Measurements from ENCODE around the gene SMYD3. TPM values are rescaled to one million over a fixed set of nuclear protein-coding genes. Genes with fewer than 3 reads are reported as not detected.

The SMYD3 gene
- total RNA-seq, 1 experiment from 2014 or later = 17.4 TPM

- DNase-seq (ENCODE audit: low read depth, low spot score) (no peak), ATAC-seq (no peak)
- Histone ChIP-seq H3K27ac (ENCODE audit: low read length) (no peak overlapping the region), H3K27me3 (ENCODE audit: control insufficient read depth, insufficient read depth, low read length) (no peaks in the 10 kb centered on the region), H3K36me3 (ENCODE audit: control insufficient read depth, insufficient read depth, low read length) (no peaks in the 10 kb centered on the region), H3K4me1 (ENCODE audit: control insufficient read depth, insufficient read depth, low read length) (no peaks in the 10 kb centered on the region), H3K4me3 (ENCODE audit: low read depth in 2 of 2, low read length in 2 of 2) (no peak overlapping the region), H3K9me3 (ENCODE audit: control insufficient read depth, insufficient read depth, low read depth, low read length) (no peaks in the 10 kb centered on the region)
- BruUV-seq (replicated peaks) = no TSS peak
- TF ChIP-seq CTCF (IDR thresholded peaks at IDR 0.05) = no peak
- no peak for TF ChIP-seq REST (IDR thresholded peaks at IDR 0.05; ENCODE audit: insufficient read depth in 1 of 2, low read depth in 2 of 2, low read length in 1 of 2)
- no peak for TF ChIP-seq POLR2AphosphoS5 (IDR thresholded peaks at IDR 0.05; ENCODE audit: low read depth, low read length)
- no peak for TF ChIP-seq TCF7L2 (IDR thresholded peaks at IDR 0.05; ENCODE audit: low read depth, low read length)
- no peak for TF ChIP-seq SIN3A (IDR thresholded peaks at IDR 0.05; ENCODE audit: borderline replicate concordance, insufficient read depth, low read depth, low read length)
- ChIA-PET POLR2A (no interaction called here), CTCF (no interaction called here)
- intact Hi-C loops (cut with micrococcal nuclease; ENCODE audit: unreplicated experiment) = no loop called here
- in situ Hi-C loops (cut with HindIII; ENCODE audit: low pct_unique_long_range_greater_than_20kb, low sequenced_read_pairs) = no loop called here
Measured at GRCh38 chr1:245978915-245979314, 528.2 kb downstream of the SMYD3 start.

- no peaks in the 10 kb centered on the region for H3K4me1 ChIP-seq (ENCODE audit: control insufficient read depth, insufficient read depth, low read length)
- no peaks in the 10 kb centered on the region for H3K36me3 ChIP-seq (ENCODE audit: control insufficient read depth, insufficient read depth, low read length)
- no peak overlapping the region for H3K4me3 ChIP-seq (ENCODE audit: low read depth in 2 of 2, low read length in 2 of 2)
- DNase-seq (ENCODE audit: low read depth, low spot score) (no peak), ATAC-seq (no peak)
- TF ChIP-seq REST (IDR thresholded peaks at IDR 0.05; ENCODE audit: insufficient read depth in 1 of 2, low read depth in 2 of 2, low read length in 1 of 2) = no peak
- no peak for TF ChIP-seq TCF7L2 (IDR thresholded peaks at IDR 0.05; ENCODE audit: low read depth, low read length)
- TF ChIP-seq SIN3A (IDR thresholded peaks at IDR 0.05; ENCODE audit: borderline replicate concordance, insufficient read depth, low read depth, low read length) = no peak
- no peak for TF ChIP-seq POLR2AphosphoS5 (IDR thresholded peaks at IDR 0.05; ENCODE audit: low read depth, low read length)
- TF ChIP-seq CTCF (IDR thresholded peaks at IDR 0.05) = no peak
- POLR2A ChIA-PET = no interaction called here
- H3K27ac ChIP-seq (ENCODE audit: low read length) = no peak overlapping the region
- in situ Hi-C loops (cut with HindIII; ENCODE audit: low pct_unique_long_range_greater_than_20kb, low sequenced_read_pairs) (no loop called here), intact Hi-C loops (cut with micrococcal nuclease; ENCODE audit: unreplicated experiment) (no loop called here)
- BruUV-seq (replicated peaks) = no TSS peak
- H3K27me3 ChIP-seq (ENCODE audit: control insufficient read depth, insufficient read depth, low read length) = no peaks in the 10 kb centered on the region
- H3K9me3 ChIP-seq (ENCODE audit: control insufficient read depth, insufficient read depth, low read depth, low read length) = no peaks in the 10 kb centered on the region
- CTCF ChIA-PET = no interaction called here
Measured at GRCh38 chr1:245972476-245972875, 534.6 kb downstream of the SMYD3 start.

Data from Panc1 (cell line).